Measurements from ENCODE around the gene WDR6.

- TF ChIP-seq CTCF (IDR thresholded peaks at IDR 0.05) (no peak), POLR2AphosphoS5 (IDR thresholded peaks at IDR 0.05) (peak in 1 of 2 donors; percentile 7), POLR2A (IDR thresholded peaks at IDR 0.05; ENCODE audit: low read depth) (no peak), EP300 (IDR thresholded peaks at IDR 0.05) (no peak)
Observed at GRCh38 chr3:49017229-49017970, 10.2 kb downstream of the WDR6 start.
